WTC11 (cell line): ENCODE results near the gene PBX3.

ENCODE experiments used
- FOXJ3 ChIP-seq: sonication (generic); formaldehyde crosslinking; IDR thresholded peaks from 2 replicates; pipeline ENCODE4 v1.9.0; 2021; ENCODE audit warnings: missing genetic modification reagents, mild to moderate bottlenecking, borderline replicate concordance
- GRHL2 ChIP-seq: fragments of 250-450 bp; sonication (Bioruptor Pico); IDR thresholded peaks from 2 replicates; pipeline ENCODE4 v1.8.0; 2022; ENCODE audit warnings: mild to moderate bottlenecking, moderate library complexity; ENCODE audit not compliant: insufficient replicate concordance, severe bottlenecking
- RORB ChIP-seq: fragments of 250-450 bp; sonication (Bioruptor Pico); IDR thresholded peaks from 2 replicates; pipeline ENCODE4 v1.9.0; 2021; ENCODE audit warnings: mild to moderate bottlenecking
- STAT6 ChIP-seq: sonication (generic); formaldehyde crosslinking; conservative IDR thresholded peaks from 2 replicates; pipeline ENCODE4 v1.8.1; 2023; ENCODE audit warnings: mild to moderate bottlenecking, low read depth, missing genetic modification reagents, moderate library complexity

GRCh38 chr9:125750627-125751011 lies 3.4 kb downstream of the PBX3 start:
- no peak for TF ChIP-seq GRHL2 (CRISPR knock-in tag)
- no peak for TF ChIP-seq RORB (CRISPR knock-in tag)
- TF ChIP-seq STAT6 (CRISPR knock-in tag): no peak
- TF ChIP-seq FOXJ3 (CRISPR knock-in tag): no peak
